DOHH2 (cell line): ENCODE results near the gene CCNH.

Experiments used
- EZH2phosphoT487 ChIP-seq: fragments of 200-600 bp; sonication (generic); IDR thresholded peaks from 2 replicates; pipeline ENCODE4 v1.6.1; 2017; ENCODE audit warnings: borderline replicate concordance, mild to moderate bottlenecking, antibody characterized with exemption, low read length, moderate library complexity, mixed read lengths
- TF ChIP-seq, protein P1 (sequence below): fragments of 200-600 bp; sonication (generic); IDR thresholded peaks from one replicate; pipeline ENCODE4 v1.5.1; 2014; ENCODE audit warnings: antibody characterized with exemption, mild to moderate bottlenecking, low read depth, low read length; ENCODE audit not compliant: poor library complexity, severe bottlenecking

DNA sequence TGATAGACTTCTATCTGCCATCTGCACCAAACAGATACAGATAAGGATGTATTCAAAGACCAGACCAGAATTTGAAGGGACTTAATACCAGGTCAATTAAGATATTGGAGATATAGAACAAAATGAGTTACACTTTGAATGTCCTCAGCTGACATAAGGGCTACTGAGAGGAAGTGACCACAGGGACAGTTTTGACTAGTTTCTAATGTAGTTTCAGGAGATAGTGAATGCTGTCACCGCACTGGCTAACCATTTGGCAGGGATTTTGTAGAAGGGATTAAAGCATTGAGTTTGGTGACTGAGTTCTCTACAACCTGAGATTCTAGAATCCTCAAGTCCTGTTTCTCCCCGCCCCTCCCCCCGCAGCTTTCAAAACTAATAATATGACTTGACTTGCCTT is 22.7 kb downstream of the CCNH start:
- TF ChIP-seq, protein P1, sequence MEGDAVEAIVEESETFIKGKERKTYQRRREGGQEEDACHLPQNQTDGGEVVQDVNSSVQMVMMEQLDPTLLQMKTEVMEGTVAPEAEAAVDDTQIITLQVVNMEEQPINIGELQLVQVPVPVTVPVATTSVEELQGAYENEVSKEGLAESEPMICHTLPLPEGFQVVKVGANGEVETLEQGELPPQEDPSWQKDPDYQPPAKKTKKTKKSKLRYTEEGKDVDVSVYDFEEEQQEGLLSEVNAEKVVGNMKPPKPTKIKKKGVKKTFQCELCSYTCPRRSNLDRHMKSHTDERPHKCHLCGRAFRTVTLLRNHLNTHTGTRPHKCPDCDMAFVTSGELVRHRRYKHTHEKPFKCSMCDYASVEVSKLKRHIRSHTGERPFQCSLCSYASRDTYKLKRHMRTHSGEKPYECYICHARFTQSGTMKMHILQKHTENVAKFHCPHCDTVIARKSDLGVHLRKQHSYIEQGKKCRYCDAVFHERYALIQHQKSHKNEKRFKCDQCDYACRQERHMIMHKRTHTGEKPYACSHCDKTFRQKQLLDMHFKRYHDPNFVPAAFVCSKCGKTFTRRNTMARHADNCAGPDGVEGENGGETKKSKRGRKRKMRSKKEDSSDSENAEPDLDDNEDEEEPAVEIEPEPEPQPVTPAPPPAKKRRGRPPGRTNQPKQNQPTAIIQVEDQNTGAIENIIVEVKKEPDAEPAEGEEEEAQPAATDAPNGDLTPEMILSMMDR, result no peak
- no peak for TF ChIP-seq EZH2phosphoT487
